ENCODE results near the gene KLHL18. TPM values are rescaled to one million over a fixed set of nuclear protein-coding genes. Genes with fewer than 3 reads are reported as not detected.
"Not testable (repeated sequence)": the region's sequence is repeated elsewhere in the genome, so short reads cannot be mapped to it uniquely, and the experiment has no call there.

The KLHL18 gene
- polyA plus RNA-seq, 3 donors, result 43.4 to 63.3 (median 45.3) TPM

GRCh38 chr3:47247131-47248064, 35.3 kb upstream of the KLHL18 start:
- Mint-ChIP-seq H3K27me3 (ENCODE audit: low read depth in 3 of 3) (peaks cover 0 to 2% (median 0%) of the 10 kb centered on the region in 3 donors), H3K27ac (no peak overlapping the region), H3K9me3 (no peaks in the 10 kb centered on the region), H3K4me1 (peaks cover 17% of the 10 kb centered on the region), H3K36me3 (no peaks in the 10 kb centered on the region), H3K4me3 (no peak overlapping the region)
- Histone ChIP-seq H3K4me2 (replicated peaks; ENCODE audit: extremely low read depth, low read length, poor library complexity, severe bottlenecking) (no peak overlapping the region), H4K20me1 (ENCODE audit: insufficient read depth, low read length) (no peaks in the 10 kb centered on the region), H3K27me3 (ENCODE audit: control insufficient read depth in 2 of 2, insufficient read depth in 2 of 2, low read length in 2 of 2) (no peaks in the 10 kb centered on the region), H3K9me3 (replicated peaks in 1 of 2; ENCODE audit: control insufficient read depth in 1 of 2, insufficient read depth in 1 of 2, low read length in 2 of 2) (no peaks in the 10 kb centered on the region), H3K4me1 (ENCODE audit: control insufficient read depth in 1 of 2, insufficient read depth in 2 of 2, low read length in 2 of 2) (peaks cover 3 to 4% of the 10 kb centered on the region in 2 donors), H3K27ac (ENCODE audit: low read depth in 1 of 2, low read length in 2 of 2) (no peak overlapping the region), H2AFZ (ENCODE audit: insufficient read depth, low read depth, low read length, poor library complexity, severe bottlenecking) (no peak overlapping the region), H3K36me3 (replicated peaks in 1 of 2; ENCODE audit: control insufficient read depth in 1 of 2, insufficient read depth in 2 of 2, low read length in 2 of 2) (no peaks in the 10 kb centered on the region), H3K4me3 (replicated peaks in 1 of 3; ENCODE audit: low read depth in 2 of 3, low read length in 3 of 3) (no peak overlapping the region), H3K79me2 (ENCODE audit: insufficient read depth, low read length) (no peaks in the 10 kb centered on the region), H3K9ac (ENCODE audit: insufficient read depth, low read length, poor library complexity, severe bottlenecking) (no peak overlapping the region)
- WGBS (ENCODE audit: insufficient coverage), result 98% methylated on average over 12 of the region's 14 CpGs
- intact Hi-C loops (cut with micrococcal nuclease), result no loop called here
- DNase-seq, result no peak
- no peak for TF ChIP-seq CTCF (IDR thresholded peaks at IDR 0.05)

- intact Hi-C loops (cut with micrococcal nuclease), result no loop called here
- H3K9me3 Mint-ChIP-seq, result no peaks in the 10 kb centered on the region
- no peaks in the 10 kb centered on the region for H3K9me3 ChIP-seq (replicated peaks in 1 of 2; ENCODE audit: control insufficient read depth in 1 of 2, insufficient read depth in 1 of 2, low read length in 2 of 2)
- TF ChIP-seq CTCF (IDR thresholded peaks at IDR 0.05), result peak; percentile 71
- H4K20me1 ChIP-seq (ENCODE audit: insufficient read depth, low read length), result no peaks in the 10 kb centered on the region
- no peak overlapping the region for H3K27ac ChIP-seq (ENCODE audit: low read depth in 1 of 2, low read length in 2 of 2)
- no peak overlapping the region for H3K4me3 Mint-ChIP-seq
- no peaks in the 10 kb centered on the region for H3K79me2 ChIP-seq (ENCODE audit: insufficient read depth, low read length)
- peaks cover 0 to 3% (median 0%) of the 10 kb centered on the region in 3 donors for H3K27me3 Mint-ChIP-seq (ENCODE audit: low read depth in 3 of 3)
- no peak overlapping the region for H3K27ac Mint-ChIP-seq
- 18% methylated on average over 3 of the region's 7 CpGs for WGBS (ENCODE audit: insufficient coverage)
- no peaks in the 10 kb centered on the region for H3K36me3 Mint-ChIP-seq
- no peak overlapping the region for H3K4me2 ChIP-seq (replicated peaks; ENCODE audit: extremely low read depth, low read length, poor library complexity, severe bottlenecking)
- H3K4me3 ChIP-seq (replicated peaks in 1 of 3; ENCODE audit: low read depth in 2 of 3, low read length in 3 of 3), result no peak overlapping the region
- no peaks in the 10 kb centered on the region for H3K36me3 ChIP-seq (replicated peaks in 1 of 2; ENCODE audit: control insufficient read depth in 1 of 2, insufficient read depth in 2 of 2, low read length in 2 of 2)
- no peak overlapping the region for H3K9ac ChIP-seq (ENCODE audit: insufficient read depth, low read length, poor library complexity, severe bottlenecking)
- DNase-seq, result peak; percentile 47 to 72 (median 66)
- no peaks in the 10 kb centered on the region for H3K27me3 ChIP-seq (ENCODE audit: control insufficient read depth in 2 of 2, insufficient read depth in 2 of 2, low read length in 2 of 2)
- H2AFZ ChIP-seq (ENCODE audit: insufficient read depth, low read depth, low read length, poor library complexity, severe bottlenecking), result no peak overlapping the region
- H3K4me1 Mint-ChIP-seq, result peaks cover 6% of the 10 kb centered on the region
- H3K4me1 ChIP-seq (ENCODE audit: control insufficient read depth in 1 of 2, insufficient read depth in 2 of 2, low read length in 2 of 2), result no peaks in the 10 kb centered on the region
Observed at GRCh38 chr3:47250309-47251060, 32.3 kb upstream of the KLHL18 start.

DNA sequence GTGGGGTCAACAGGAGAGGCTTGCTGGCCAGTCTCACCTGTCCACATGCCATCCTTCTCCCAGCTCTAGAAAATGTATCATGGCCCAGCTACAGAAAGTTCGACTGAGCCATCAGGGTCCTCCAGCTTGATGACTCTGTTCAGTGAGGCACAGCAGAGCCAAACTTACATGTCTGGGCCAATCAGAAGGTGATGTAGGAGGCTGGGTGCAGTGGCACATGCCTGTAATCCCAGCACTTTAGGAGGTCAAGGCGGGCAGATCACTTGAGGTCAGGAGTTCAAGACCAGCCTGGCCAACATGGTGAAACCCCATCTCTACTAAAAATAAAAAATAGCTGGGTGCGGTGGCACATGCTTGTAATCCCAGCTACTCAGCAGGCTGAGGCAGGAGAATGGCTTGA, 31.7 kb upstream of the KLHL18 start:
- H3K79me2 ChIP-seq (ENCODE audit: insufficient read depth, low read length); intact Hi-C loops (cut with micrococcal nuclease); H3K9ac ChIP-seq (ENCODE audit: insufficient read depth, low read length, poor library complexity, severe bottlenecking); H3K4me3 Mint-ChIP-seq; H3K27me3 Mint-ChIP-seq (ENCODE audit: low read depth in 3 of 3); H4K20me1 ChIP-seq (ENCODE audit: insufficient read depth, low read length); DNase-seq; H3K27ac Mint-ChIP-seq; H3K36me3 ChIP-seq (replicated peaks in 1 of 2; ENCODE audit: control insufficient read depth in 1 of 2, insufficient read depth in 2 of 2, low read length in 2 of 2); H3K27ac ChIP-seq (ENCODE audit: low read depth in 1 of 2, low read length in 2 of 2); H3K36me3 Mint-ChIP-seq; H2AFZ ChIP-seq (ENCODE audit: insufficient read depth, low read depth, low read length, poor library complexity, severe bottlenecking); H3K4me3 ChIP-seq (replicated peaks in 1 of 3; ENCODE audit: low read depth in 2 of 3, low read length in 3 of 3); H3K4me1 ChIP-seq (ENCODE audit: control insufficient read depth in 1 of 2, insufficient read depth in 2 of 2, low read length in 2 of 2); H3K9me3 Mint-ChIP-seq; H3K4me2 ChIP-seq (replicated peaks; ENCODE audit: extremely low read depth, low read length, poor library complexity, severe bottlenecking); H3K27me3 ChIP-seq (ENCODE audit: control insufficient read depth in 2 of 2, insufficient read depth in 2 of 2, low read length in 2 of 2); H3K4me1 Mint-ChIP-seq; H3K9me3 ChIP-seq (replicated peaks in 1 of 2; ENCODE audit: control insufficient read depth in 1 of 2, insufficient read depth in 1 of 2, low read length in 2 of 2): not testable (repeated sequence)
- 67% methylated on average over 3 of the region's 3 CpGs for WGBS (ENCODE audit: insufficient coverage)
